NCI-H2107 (cell line): ENCODE results near the gene C2orf74.
A peak's percentile ranks its signal among the peaks of the same experiment; 100 is the strongest.
"Not testable (repeated sequence)": the region's sequence is repeated elsewhere in the genome, so short reads cannot be mapped to it uniquely, and the experiment has no call there.

Experiments
- DNase-seq: peaks from one replicate; lab custom pipeline; 2025; lab: John Stamatoyannopoulos, UW

The C2orf74 gene

GRCh38 chr2:61173116-61173515 is 11.1 kb downstream of the C2orf74 start:
- DNase-seq = no peak

DNA sequence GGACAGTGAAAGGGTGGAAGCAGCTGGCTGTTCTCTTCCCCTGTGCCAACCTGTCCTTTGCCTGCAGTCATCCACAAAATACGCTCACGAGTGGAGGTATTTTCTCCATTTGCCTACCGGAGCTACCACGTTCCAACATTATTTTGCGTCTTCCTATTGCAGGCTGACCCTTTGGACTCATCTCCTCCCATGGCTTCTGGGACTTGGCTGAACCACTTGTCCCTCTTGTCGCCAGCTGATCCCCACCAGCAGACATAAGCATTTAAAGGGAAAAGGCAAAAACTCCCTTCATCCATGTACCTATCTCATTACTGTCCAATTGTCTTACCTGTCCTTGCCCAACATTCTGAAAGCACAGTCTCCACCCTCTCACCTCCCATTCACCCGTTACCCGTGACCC is 13.0 kb downstream of the C2orf74 start:
- DNase-seq = no peak

- DNase-seq = peak; percentile 88
These were observed 15.1 kb downstream of the C2orf74 start for GRCh38 chr2:61176755-61177726.

DNA sequence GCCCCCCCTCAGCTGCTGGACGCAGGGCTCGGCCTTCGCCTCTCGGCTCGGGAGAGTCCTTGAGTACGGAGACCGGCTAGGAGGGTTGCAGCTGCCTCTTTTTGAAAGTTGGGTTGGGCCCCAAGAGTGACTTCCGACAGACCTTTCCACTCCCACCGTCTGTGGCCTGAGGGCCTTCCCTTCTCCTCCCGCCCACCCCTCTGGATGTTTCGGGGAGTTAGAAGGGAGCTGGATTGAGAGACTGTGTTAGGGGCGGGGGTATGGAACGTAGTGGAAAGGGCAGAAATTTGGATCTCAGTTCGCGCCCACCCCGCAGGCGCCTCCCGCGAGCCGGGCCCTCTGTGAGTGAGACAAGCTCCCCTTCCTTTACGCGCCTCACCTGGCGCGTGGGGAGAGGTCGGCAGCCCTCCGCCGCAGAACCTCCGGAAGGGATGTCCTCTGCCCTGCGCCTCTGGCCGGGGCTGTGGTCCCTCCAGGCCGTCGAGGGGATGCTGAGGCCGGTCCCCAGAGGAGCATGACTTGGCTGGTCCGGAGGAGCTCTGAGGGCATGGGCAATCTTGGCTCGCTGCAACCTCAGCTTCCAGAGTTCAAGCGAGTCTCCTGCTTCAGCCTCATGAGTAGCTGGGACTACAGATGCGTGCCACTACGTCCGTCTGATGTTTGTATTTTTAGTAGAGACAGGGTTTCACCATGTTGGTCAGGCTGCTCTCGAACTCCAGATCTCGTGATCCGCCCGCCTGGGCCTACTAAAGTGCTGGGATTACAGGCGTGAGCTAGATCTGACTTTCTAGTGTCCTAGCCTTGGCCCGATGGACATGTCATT is 15.9 kb downstream of the C2orf74 start:
- DNase-seq = no peak

DNA sequence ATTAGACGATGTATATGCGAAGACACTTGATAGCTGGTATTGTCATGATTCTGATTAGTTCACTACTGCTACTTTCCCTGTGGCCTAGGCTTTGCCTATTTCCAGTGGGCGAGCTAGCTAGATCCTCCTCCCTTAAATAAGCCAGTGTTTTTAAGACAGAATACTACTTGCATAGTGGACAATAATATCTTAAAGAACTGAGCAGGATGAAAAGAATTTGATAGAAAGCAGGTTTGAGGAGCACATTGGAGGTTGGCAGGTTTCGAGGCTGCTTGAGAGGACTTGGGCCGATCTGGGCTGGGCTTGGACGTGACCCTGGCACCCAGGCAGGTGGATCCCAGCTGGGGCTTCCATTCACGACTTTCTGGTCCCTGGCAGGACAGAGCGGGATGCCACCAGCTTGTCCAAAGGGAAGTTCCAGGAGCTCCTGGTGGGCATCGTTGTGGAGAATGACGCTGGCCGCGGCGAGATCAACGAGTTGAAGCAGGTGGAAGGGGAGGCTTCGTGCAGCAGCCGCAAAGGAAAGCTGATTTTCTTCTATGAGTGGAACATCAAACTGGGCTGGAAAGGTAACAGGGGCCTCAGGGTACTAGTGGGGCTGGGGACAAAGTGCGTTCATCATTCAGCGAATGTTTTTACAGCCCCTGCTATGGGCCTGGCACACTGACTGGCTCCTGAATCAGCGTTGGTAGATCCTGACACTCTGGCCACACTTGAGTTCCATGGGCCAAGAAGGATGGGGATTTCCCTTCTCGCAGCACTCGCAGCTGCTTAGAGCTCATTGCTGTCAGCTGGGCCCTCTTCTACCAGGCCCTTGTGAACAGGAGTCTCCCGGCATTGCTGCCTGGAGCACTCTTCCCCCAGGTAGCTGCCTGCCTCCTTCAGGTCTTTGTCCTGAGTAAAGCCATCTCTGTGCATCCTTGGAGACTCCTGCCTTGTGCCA is 16.9 kb downstream of the C2orf74 start:
- no peak for DNase-seq

- no peak for DNase-seq
These were observed 18.0 kb downstream of the C2orf74 start for GRCh38 chr2:61179701-61180639.

- no peak for DNase-seq
These were observed 18.7 kb downstream of the C2orf74 start for GRCh38 chr2:61180686-61181085.

DNA sequence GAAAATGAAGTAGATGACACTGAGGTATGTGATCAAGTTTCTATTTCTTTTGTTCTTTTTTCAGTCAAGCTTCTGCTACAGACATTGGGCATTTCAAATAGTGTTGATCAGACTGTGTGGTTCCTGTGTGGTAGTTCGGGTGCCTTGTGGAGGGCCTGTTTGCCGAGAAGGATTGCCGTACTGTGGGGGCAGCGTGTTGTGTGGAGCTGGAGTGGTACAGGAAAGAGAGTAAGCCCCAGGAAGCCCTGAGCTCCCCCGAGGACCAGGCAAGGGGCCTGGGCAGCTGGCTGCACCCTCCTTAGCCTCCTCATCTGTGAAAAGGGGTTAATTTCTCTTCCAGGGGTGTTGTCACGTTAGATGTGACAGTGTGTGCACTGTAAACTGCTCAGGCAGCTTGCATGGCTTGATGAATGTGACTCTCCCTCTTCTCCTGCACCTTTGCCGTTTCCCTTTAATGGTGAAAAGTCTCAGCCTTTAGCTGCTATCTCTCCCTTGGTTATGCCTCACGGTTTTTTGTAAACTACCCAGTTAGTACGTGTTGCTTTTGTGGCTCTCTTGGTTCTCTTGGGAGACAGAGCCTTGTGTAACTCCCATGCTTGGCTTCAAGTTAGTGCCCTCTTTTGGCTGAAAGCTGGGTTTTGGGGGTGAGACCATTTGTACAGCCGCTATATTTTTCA is 19.5 kb downstream of the C2orf74 start:
- no peak for DNase-seq

- DNase-seq = no peak
These were observed 20.0 kb downstream of the C2orf74 start for GRCh38 chr2:61182059-61182383.

GRCh38 chr2:61183795-61184194 is 21.8 kb downstream of the C2orf74 start:
- no peak for DNase-seq

- no peak for DNase-seq
These were observed 22.3 kb downstream of the C2orf74 start for GRCh38 chr2:61184263-61184662.

DNA sequence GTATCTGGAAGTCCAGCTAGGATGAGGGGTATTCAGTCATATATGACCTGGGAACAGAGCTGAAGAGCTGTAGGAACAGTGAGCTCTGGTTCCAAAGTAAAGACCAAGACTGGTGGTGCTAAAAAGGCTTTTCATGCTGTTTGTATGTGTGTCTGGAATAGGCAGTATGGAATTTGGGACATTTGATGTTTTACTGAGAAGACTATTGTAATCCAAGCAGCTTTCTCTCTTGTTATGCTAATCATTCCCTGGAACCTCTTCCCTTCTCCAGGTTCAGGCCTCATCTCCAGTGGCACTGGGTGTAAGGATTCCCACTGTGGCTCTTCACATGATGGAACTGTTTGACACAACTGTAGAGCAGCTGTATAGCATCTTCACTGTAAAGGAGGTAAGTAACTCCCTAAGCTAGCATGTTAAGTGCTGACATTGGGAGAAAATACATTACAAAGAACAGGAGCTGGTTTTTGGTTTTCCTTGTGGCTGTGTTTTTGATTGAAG is 23.3 kb downstream of the C2orf74 start:
- no peak for DNase-seq

DNA sequence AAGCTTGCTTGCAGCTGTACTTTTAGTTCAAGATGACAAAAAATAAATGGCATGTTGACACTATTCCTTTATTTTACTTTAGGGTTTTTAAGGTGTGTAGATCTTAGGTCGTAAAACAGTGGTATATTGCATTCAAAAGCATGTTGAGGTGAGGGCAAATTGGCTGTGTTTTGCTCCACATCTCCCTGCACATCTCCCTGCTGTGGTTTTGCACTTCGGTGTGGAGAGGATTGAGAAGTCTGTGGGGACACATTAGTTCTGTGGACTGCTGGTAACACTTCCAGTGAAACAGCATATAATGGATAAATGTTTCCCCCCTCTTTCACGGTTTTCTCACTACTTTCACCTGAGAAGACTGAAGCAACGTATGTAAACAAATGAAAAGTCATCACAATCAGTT is 25.1 kb downstream of the C2orf74 start:
- no peak for DNase-seq

DNA sequence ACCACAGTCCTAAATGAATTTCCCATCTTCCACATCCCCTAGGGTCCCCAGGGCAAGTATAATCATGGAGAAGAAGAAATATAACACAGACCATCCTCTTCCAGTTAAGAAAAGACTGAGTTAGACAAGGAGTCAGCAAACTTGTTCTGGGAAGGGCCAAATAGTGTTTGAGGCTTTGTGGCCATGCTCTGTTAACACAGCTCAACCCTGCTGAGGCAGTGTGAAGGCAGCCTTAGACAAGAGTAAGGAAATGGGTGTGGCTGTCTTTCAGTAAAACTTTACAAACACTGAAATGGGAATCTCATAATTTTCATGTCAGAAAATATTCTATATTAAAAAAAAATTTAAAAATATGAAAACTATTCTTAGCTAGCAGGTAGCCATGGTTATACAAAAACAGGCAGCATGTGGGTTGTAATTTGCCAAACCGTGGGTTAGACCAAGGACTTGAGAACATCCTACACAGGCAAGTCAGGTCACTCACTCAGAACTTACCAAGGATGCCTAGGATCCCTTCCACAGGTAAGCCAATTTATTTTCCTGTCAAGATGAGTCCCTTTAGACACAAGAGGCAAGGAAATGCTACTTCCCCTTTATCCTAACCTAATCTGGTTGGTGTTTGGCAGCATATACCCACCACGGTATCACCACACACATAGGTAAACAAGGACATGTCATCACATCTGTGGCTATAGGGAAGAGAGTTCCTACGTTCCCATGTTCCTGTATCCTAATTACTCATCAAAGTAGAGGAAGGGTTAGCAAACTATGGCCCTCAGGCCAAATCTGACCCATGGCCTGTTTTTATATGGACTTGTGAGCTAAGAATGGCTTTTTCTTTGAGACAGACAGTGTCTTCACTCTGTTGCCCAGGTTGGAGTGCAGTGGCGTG is 31.9 kb downstream of the C2orf74 start:
- no peak for DNase-seq

DNA sequence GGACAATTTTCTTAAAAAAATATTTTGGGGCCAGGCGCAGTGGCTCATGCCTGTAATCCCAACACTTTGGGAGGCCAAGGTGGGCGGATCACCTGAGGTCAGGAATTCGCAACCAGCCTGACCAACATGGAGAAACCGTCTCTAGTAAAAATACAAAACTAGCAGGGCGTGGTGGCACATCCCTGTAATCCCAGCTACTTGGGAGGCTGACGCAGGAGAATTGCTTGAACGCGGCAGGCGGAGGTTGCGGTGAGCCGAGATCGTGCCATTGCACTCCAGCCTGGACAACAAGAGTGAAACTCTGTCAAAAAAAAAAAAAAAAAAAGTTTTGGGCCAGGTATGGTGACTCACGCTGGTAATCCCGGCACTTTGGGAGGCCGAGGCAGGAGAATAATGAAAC is 32.7 kb downstream of the C2orf74 start:
- DNase-seq = not testable (repeated sequence)

GRCh38 chr2:61196671-61197070 is 34.7 kb downstream of the C2orf74 start:
- no peak for DNase-seq

DNA sequence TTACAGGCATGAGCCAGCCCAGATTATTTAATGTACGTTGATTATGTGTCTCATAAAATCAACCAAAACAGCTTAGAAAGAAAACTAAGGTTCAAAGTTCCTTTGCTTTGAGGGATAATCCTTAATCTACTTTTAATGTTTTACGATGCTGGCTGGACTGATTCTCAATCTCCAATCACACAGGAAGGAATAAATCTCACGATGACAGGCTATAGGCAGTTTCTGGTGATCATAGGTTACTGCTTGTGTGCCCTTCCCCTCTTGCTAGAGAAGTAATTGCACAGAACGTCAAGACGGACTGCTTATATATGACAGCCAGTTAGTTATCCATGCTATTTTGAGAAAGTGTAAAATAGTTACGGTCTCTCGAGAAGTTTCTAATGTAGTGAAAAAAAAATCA is 43.1 kb downstream of the C2orf74 start:
- DNase-seq = no peak

DNA sequence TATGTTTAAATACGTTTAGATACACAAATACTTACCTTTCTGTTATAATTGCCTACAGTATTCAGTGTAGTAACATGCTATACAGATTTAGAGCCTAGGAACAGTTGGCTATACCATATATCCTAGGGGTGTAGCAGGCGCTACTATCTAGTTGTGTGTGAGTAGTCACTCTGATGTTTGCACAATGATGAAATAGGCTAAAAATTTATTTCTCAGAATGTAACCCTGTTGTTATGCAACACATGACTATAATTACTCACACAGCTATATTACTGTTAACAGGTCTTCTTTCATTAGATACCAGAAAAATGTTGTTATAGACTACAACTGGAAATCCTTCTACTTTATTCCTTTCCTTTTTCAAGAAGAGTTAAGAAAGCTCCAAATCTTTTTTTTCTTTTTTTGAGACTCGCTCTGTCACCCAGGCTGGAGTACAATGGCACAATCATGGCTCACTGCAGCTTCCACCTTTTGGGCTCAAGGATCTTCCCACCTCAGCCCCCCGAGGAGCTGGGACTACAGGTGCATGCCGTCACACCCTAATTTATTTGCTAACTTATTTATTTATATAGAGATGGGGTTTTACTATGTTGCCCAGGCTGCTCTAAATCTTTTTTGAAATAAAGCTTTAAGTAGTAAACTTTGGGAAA is 48.5 kb downstream of the C2orf74 start:
- no peak for DNase-seq

GRCh38 chr2:61214171-61214570 is 52.2 kb downstream of the C2orf74 start:
- no peak for DNase-seq
